ENCODE measurements around the gene FURIN. TPM values are rescaled to one million over a fixed set of nuclear protein-coding genes. Genes with fewer than 3 reads are reported as not detected.

Gene FURIN
- total and polyA plus RNA-seq, 2 of the 8 experiments (the other 6 are each of a cell fraction or from before 2014, with no cell fraction given): 15.8 to 32.1 TPM

DNA sequence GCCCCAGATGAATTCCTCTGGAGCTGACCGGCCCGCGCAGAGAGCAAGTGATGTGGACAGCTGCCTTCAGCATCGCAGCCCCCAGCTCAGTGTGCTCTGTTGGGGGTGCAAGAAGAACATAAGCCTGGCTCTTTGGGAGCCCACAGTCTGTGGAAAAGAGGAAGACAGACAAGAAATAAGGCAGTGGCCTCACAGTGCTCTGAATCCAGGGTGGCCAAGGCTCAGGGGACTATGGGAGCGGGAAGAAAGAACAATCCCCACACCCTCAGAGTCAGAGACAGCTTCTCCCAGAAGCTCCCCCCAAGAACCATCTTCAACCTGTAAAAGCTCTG, 64.2 kb downstream of the FURIN start (continued):
- TF ChIP-seq KDM1A (IDR thresholded peaks at IDR 0.05; ENCODE audit: borderline replicate concordance, low read length) (no peak), YY1 (IDR thresholded peaks at IDR 0.05; ENCODE audit: low read depth, low read length) (no peak)

Small RNAs within 50 kb of the gene (small RNA-seq; reads per million reads assigned to genes)
- gene RN7SL363P (ENCODE audit: insufficient read depth): not detected

Other genes with a start within 250 kb of the FURIN start
- 45.6 and 46.7 TPM in 2 replicates for gene BLM, start 151.2 kb upstream of the FURIN start, total RNA-seq (2021; fragmentation: NEBNext Ultra II Directional; extraction: Animal tissue kit (Norgen Biotek cat#: 25700))
- 10.4 and 15.2 TPM in 2 replicates for gene BLM, start 151.2 kb upstream of the FURIN start, polyA plus RNA-seq (2011; rRNA removed)
- 6.8 and 8.6 TPM in 2 replicates for gene FES, start 15.9 kb downstream of the FURIN start, total RNA-seq (2021; fragmentation: NEBNext Ultra II Directional; extraction: Animal tissue kit (Norgen Biotek cat#: 25700))
- gene FES, start 15.9 kb downstream of the FURIN start, polyA plus RNA-seq (2011; rRNA removed): 8.5 and 10.9 TPM in 2 replicates
- 21.9 and 23.1 TPM in 2 replicates for gene MAN2A2, start 34.7 kb downstream of the FURIN start, total RNA-seq (2021; fragmentation: NEBNext Ultra II Directional; extraction: Animal tissue kit (Norgen Biotek cat#: 25700))
- 29.7 and 35.9 TPM in 2 replicates for gene MAN2A2, start 34.7 kb downstream of the FURIN start, polyA plus RNA-seq (2011; rRNA removed)
- 16.3 and 17.0 TPM in 2 replicates for gene HDDC3, start 64.0 kb downstream of the FURIN start, total RNA-seq (2021; fragmentation: NEBNext Ultra II Directional; extraction: Animal tissue kit (Norgen Biotek cat#: 25700))
- 16.5 and 19.6 TPM in 2 replicates for gene HDDC3, start 64.0 kb downstream of the FURIN start, polyA plus RNA-seq (2011; rRNA removed)
- gene UNC45A, start 66.7 kb downstream of the FURIN start, total RNA-seq (2021; fragmentation: NEBNext Ultra II Directional; extraction: Animal tissue kit (Norgen Biotek cat#: 25700)): 75.4 and 84.2 TPM in 2 replicates
- gene UNC45A, start 66.7 kb downstream of the FURIN start, polyA plus RNA-seq (2011; rRNA removed): 74.1 and 87.2 TPM in 2 replicates
- gene RCCD1, start 86.3 kb downstream of the FURIN start, total RNA-seq (2021; fragmentation: NEBNext Ultra II Directional; extraction: Animal tissue kit (Norgen Biotek cat#: 25700)): 16.2 and 18.8 TPM in 2 replicates
- 9.9 and 13.2 TPM in 2 replicates for gene RCCD1, start 86.3 kb downstream of the FURIN start, polyA plus RNA-seq (2011; rRNA removed)
- gene PRC1, start 125.9 kb downstream of the FURIN start, total RNA-seq (2021; fragmentation: NEBNext Ultra II Directional; extraction: Animal tissue kit (Norgen Biotek cat#: 25700)): 90.7 and 91.4 TPM in 2 replicates
- 158 and 181 TPM in 2 replicates for gene PRC1, start 125.9 kb downstream of the FURIN start, polyA plus RNA-seq (2011; rRNA removed)
- 17.3 and 18.3 TPM in 2 replicates for gene VPS33B, start 154.0 kb downstream of the FURIN start, total RNA-seq (2021; fragmentation: NEBNext Ultra II Directional; extraction: Animal tissue kit (Norgen Biotek cat#: 25700))
- gene VPS33B, start 154.0 kb downstream of the FURIN start, polyA plus RNA-seq (2011; rRNA removed): 10.9 and 11.8 TPM in 2 replicates
- 0.20 and 0.46 TPM in 2 replicates for gene SV2B, start 231.7 kb downstream of the FURIN start, total RNA-seq (2021; fragmentation: NEBNext Ultra II Directional; extraction: Animal tissue kit (Norgen Biotek cat#: 25700))
- 0.09 and 0.22 TPM in 2 replicates for gene SV2B, start 231.7 kb downstream of the FURIN start, polyA plus RNA-seq (2011; rRNA removed)

All from H1 (cell line).